Measurements from ENCODE around the gene COBLL1.

COBLL1 gene

DNA sequence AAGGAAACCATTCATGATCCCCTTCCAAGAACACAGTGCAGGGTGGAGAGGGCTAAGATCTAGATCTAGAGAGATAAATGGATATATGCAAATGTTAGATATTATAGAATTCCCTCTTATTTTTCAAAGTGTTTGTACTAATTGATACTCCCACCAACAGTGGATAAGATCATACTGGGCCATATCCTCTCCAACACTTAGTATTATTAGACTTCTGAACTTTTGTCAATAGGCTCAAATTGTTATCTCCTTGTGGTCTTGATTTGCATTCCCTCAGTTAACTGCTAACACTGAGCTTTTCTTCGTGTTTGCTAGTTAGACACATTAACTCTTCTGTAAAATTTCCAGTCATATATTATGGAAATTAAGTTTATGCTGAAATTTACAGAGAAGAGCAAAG is 163.9 kb downstream of the COBLL1 start:
- no peak for DNase-seq (ENCODE audit: low spot score)

DNA sequence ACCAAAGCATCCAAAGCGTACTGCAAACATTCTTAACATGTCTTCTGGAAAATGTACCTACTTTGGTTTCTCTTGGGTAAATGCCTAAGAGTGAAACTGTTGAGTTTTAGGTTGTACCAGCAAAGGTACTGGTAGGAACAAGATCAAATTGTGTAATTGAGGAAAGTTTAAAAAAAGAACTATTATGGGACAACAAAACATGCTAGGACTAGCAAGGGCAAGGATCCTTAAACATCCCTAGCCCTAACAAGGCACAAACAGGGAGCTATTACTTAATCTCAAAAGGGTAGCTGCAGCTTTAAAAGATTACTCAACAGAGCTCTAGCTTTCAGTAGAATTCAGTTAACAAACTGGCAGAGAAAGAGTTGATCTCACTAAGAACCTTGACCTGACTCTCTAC is 164.4 kb downstream of the COBLL1 start:
- no peak for DNase-seq (ENCODE audit: low spot score)

DNA sequence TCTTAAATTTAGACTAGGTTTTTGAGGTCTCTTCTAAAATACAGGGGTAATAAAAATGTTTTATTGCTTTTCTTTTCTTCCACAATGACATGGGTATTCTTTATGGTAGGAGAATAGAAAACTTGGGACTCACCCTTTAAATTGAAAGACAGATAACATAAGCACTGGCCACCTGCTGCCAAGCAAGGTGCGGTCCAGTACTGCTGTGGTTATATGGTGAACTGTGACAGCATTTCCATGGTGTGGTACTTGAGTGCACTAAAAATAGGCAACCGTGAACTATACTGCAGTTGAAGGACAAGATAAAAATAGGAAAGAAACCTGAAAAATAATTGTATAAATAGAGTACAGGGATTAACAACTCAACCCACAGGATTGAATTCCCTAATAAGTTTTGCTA is 165.9 kb downstream of the COBLL1 start:
- no peak for DNase-seq (ENCODE audit: low spot score)

DNA sequence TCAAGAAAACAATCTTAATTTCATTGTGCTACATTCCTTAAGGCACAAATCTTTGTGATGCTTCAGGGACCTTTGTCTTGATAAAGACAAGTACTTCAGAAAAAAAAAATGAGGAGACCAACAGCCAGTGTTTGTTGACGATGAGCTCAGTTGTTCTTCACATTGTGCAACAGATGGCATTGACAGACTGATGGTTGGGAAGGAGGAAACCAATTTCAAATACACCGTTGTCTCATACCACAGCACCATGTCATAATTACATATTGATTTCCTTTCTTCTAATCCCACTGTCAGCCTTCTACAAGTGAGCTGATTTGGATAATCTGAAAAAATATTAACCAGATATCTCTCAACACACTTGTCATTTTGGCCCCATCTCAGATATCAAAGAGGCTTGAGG is 166.6 kb downstream of the COBLL1 start:
- no peak for DNase-seq (ENCODE audit: low spot score)

DNA sequence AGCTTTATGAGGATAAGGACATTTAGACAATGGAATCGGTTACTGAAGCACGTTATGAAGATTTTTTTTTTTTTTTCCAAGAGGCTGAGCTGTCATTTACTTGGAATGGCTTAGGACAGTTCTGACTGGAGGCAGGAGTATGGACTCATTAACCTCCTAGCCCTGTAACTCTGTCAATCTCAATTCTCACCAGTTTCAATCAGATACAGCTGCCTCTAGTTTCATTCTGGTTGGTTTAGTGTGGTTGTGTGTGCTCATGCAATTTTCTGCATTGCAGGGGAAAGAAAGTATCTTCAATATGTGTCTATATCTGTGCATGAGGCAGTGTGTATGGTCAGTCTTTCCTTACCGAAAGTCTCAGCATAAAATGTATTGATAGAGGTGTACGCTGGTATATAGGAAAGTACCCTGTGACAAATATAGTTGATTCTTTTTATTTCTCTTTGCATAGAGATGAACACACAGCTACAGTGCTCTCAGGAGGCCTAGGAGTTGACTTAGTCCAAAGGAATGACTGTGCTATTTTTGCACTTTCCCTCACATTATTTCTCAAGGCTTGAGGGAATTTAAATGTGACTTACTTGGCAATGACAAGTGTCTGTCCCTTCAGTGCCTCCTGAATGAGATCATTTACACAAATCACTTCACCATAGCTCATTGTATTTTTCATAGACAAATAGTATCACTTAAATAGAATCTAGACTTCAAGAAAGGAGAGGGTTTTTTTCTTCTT is 169.8 kb downstream of the COBLL1 start:
- no peak for DNase-seq (ENCODE audit: low spot score)

DNA sequence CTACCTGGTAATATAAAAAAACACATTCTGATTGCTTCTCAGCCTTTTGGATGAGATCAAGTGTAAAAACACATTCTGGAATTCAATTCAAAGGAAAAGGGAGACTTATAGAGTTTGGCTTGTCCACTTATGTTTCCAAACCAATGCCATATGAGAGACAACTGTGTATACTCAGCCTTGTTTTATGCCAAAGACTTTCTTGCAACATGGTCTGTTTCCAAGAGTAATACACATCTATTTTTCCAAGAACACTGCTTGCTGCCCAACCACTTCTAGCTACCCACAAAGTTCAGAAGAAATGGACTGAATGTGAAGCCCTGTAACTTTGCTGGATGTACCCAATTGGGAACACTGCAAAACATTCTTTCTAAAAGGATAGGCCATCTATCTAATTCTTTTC is 172.3 kb downstream of the COBLL1 start:
- DNase-seq (ENCODE audit: low spot score), result no peak

DNA sequence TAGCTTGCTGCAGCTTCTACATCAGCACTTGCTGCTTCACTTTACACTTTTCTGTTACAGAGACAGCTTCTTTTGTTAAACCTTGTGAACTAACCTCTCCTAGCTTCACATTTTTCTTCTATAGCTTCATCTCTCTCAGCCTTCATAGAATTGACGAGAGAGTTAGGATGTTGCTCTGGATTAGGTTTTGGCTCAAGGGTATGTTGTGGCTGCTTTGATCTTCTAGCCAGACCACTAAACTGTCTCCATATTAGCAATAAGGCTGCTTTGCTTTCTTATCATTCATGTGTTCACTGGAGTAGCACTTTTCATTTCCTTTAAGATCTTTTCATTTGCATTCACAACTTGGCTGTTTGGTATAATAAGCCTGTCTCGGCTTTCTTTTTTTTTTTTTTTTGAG is 174.1 kb downstream of the COBLL1 start:
- DNase-seq (ENCODE audit: low spot score), result no peak

DNA sequence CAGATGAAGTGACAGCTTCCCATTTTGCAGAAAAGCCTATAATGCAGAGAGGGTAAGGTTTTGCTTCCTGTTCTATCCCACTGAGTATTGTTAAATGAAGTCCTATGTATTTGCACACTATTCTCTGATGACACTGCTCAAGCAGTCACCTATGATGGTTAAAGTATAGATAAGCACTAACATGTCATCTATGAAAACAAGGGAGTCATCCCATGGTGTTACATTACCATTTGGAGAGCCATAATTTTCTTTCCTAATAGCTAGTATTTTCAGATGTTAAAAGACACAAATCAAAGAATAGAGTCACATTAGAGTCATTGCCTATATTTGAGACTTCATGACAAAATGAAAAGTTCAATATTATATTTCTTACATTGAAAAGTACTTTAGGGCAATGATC is 177.6 kb downstream of the COBLL1 start:
- DNase-seq (ENCODE audit: low spot score), result no peak

DNA sequence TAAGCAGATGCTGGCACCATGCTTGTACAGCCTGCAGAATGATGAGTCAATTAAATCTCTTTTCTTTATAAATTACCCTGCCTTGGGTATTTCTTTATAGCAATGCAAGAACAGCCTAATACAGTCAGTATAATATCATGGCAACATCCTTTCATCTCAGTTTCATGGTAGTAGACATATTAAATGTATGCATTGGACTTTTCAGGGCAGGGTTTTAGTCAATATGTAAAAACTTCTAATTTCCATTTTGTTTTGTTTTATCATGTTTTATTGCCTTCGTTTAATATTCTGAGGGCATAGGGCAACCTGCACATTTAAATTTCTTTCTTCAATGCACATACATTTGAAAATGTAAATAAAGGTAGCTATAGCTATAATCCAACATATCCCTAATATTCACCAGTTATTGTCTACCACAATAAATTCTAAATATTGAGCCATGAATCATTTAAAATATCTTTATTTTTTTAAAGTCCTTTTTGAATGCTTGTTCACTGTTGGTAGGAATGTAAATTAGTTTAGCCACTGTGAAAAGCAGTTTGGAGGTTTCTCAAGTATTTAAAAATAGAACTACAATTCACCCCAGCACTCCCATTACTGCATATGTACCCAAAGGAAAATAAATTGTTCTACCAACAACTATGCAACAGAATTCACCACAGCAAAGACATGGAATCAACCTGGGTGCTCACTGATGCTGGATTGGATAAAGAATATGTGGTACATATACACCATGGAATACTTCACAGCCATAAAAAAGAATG is 178.6 kb downstream of the COBLL1 start:
- no peak for DNase-seq (ENCODE audit: low spot score)

DNA sequence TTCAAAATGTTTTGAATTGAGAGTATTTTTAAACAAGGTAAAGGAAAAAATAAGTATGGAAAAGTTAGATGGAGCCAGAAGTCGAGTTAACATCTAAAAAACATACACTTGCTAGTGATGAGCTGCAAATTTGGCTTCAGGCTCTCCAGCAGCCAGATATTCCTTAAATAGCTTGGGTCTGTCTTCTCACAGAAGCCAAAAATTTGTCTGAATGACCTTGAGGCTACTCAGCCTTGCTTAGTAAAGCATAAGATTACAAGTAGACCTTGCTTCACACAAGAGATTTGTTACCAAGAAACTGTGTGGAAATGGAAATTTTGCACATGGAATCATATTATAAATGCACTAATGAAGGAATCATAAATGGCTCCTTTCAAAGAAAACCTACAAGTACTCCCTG is 179.6 kb downstream of the COBLL1 start:
- DNase-seq (ENCODE audit: low spot score), result no peak

DNA sequence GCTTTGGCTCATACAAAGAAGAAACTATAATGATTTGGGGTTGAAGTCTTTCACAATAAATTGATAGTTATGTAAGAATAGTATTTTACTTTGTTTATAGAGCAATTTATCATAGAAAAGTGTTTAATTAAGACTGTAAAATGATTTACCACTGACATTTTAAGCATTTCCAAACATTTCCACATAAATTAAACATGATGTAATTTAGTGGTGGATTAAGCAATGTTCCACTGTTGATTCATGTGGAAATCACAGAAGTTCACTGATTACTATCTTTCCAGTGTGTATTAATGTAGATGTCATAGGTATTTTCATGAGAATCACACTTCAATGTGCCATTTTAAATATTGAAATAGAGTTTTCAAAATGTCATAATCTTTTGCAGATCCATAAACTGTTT is 180.3 kb downstream of the COBLL1 start:
- no peak for DNase-seq (ENCODE audit: low spot score)

DNA sequence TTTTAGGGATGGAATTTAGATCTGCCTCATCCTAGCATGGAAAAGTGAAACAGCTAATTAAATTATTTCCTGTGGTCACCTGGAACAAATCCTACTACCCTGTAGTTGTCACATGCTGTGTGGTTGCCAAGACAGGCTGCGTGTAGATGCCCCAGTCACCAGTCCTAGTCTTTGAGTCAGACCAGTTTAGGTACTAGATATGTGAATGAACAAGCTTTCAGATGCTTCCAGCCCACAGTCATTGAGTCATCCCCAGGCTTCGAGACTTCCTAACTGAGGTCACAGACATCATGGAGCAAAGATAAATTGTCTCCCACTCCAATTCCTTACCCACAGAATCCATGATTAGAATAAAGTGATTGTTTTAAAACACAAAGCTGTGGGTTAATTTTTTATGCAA is 184.5 kb downstream of the COBLL1 start:
- no peak for DNase-seq (ENCODE audit: low spot score)

DNA sequence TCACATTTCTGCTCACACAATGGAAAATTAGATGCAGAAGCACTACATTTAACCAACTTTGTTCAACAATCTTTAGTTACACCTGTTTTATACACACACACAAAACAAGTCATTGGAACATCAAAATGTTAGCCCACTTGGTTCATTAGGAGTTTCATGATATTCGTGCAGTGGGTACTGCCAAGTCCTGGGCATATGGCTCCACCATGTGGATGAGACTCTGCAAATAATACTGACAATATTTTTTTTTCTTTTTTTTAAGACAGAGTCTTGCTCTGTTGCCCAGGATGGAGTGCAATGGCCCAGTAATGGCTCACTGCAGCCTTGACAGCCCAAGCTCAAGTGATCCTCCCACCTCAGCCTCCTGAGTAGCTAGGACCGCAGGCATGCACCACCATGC is 185.9 kb downstream of the COBLL1 start:
- DNase-seq (ENCODE audit: low spot score), result no peak

DNA sequence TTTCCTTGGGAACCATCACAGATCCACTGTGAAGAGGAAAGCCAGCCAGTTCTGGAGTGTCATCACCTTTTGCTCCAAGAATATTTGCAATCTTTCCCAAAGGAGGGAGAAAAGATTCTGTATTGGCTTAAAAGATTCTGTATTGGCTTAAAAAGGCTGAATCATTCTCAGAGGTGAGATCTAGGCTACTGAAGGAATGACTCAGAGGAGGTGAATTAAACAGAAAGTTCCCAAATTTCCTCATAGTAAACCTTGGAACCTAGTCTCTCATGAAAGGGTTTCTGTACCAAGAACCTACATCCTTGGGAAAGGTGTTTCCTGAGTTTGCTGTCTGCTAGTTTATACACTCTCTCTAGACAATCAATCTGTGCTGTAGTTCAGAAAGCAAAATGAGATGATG is 186.3 kb downstream of the COBLL1 start:
- no peak for DNase-seq (ENCODE audit: low spot score)

DNA sequence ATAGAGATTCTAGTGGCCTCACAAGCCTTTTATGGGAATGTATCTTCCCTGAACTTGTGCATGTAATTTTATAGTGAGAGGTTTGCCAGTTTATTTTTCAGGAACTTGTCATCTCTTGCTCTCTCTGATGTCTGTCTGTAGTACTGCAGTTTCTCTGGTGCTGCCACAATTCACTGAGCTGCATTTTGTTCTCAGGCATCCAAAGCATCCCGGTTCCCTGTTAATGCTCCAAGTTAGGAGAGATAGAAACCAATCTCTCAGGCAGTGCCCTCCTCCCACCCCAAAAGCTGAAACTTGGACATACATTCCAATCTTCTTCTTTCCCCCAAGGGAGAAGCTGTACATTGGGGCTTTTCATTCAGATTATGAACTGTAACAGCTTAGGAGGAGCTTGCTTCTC is 190.3 kb downstream of the COBLL1 start:
- no peak for DNase-seq (ENCODE audit: low spot score)

DNA sequence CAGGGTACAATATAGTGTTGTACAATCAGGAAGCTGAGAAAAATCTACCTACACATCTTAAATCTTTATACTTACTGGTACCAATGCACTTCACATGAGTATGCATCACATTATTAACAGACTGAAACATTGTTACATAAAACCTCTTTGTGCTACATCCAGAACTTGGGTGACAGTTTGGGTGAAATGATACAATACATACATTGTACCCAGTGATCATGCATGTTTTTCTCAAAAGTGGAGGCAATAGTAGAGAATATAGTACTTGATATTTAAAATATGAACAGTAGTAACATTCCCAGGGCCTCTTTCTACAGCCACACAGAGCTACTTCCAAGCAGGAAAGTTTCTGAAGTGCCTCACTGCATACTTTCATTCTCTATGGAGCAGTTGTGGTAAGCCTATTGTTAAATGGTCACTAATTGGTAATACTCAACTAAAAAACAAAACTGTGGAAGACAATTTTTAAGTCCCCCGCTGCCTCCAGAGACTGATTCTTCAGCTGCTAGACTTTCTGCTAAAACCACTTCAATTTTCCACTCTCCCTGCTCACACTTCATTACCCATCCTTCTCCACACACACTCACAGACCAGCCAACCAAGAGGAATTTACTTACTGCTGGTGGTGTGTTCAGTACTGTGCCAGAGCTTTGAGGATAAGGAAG is 197.5 kb downstream of the COBLL1 start:
- DNase-seq (ENCODE audit: low spot score), result no peak

DNA sequence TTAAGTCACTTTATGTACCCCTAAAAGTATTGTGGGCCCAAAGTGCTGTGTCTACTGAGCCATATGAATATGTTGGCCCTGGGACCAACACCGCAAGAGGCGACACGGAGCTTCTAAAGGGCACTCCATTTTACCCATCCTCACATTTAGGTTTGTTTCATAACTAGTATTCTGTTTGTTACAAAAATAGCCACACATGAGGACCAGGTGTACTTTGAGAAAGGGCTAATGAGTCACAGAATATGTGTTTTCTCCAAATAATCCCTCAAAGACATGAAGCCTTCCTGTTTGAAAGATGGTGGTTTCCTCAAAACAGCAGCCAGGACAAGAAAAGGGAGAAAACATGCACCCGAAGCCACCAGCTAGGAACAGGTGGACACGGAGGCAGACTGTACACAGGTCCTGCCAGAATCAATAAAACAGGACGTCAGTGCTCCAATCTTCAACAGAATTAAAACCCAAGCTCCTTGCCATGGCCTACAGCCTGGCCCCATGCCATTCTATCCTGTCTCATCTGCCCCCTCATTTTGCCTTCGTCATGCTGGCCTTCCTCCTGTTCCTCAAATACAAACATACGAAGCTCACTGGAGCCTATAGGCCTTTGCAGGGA is 198.6 kb downstream of the COBLL1 start:
- no peak for DNase-seq (ENCODE audit: low spot score)

DNA sequence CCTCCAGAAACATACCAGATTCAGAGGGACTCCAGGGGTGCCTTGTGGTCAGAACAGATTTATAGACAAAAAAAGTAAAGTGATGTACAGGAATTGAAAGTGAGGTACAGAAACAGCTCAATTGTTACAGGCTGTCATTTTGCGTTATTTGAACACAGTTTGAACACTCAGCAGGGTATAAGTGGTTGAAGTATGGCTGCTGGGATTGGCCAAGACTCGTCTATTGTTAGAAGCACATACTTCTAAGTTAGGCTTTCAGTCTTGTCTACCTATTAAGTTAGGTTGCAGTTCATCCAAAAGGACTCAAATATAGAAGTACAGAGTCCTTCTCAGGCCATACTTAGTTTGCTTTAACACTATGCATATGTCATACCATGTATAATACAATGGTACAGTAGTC is 199.4 kb downstream of the COBLL1 start:
- no peak for DNase-seq (ENCODE audit: low spot score)
